NOMO-1 treated with DMSO at 0.1 percent for 48 hours (cell line): ENCODE results near the gene CHCT1.
A peak's percentile ranks its signal among the peaks of the same experiment; 100 is the strongest.
"Not testable (repeated sequence)": the region's sequence is repeated elsewhere in the genome, so short reads cannot be mapped to it uniquely, and the experiment has no call there.

Experiments used
- DNase-seq: peaks from one replicate; lab custom pipeline; 2025; ENCODE audit not compliant: unreplicated experiment; lab: John Stamatoyannopoulos, UW

The CHCT1 gene

GRCh38 chr17:60398227-60398959 lies 23.9 kb upstream of the CHCT1 start:
- peak; percentile 98 for DNase-seq

DNA sequence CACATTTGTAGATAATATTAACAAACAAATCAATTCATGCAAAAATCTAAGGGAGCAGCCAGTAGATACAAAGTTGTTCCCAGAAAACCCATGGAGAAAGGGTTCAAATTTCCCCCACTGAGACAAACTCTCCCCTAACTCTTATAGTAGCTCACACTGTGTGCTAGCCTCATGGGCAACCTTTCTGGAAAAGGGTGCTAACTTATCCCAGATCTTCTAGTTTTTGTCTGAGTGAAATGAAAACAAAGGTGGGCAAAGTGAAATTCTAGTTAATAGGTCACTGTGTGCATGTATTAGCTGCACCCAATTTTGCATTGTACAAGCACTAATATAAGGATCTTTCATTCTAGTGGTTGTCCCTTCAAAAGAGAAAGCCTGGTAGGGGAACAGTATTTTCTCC lies 20.5 kb upstream of the CHCT1 start:
- no peak for DNase-seq

- no peak for DNase-seq
These were observed 18.8 kb upstream of the CHCT1 start for GRCh38 chr17:60403523-60403810.

DNA sequence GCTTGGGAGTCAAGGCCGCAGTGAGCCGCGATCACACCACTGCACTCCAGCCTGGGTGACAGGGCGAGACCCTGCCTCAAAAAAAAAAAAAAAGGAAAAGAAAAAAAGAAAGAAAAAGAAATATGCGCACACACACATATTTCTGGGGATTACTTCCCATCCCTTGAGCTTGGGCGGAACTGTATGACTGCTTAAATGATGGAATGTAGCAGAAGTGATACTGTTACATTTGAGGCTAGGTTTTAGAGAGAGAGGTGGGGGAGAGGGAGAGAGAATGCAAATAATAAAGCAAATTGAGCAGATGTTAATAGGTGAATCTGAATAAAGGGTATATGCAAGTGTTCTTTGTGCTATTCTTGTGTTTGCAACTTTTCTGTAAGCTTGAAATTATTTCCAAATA lies 18.3 kb upstream of the CHCT1 start:
- DNase-seq: no peak

- no peak for DNase-seq
These were observed 15.4 kb upstream of the CHCT1 start for GRCh38 chr17:60406887-60407286.

DNA sequence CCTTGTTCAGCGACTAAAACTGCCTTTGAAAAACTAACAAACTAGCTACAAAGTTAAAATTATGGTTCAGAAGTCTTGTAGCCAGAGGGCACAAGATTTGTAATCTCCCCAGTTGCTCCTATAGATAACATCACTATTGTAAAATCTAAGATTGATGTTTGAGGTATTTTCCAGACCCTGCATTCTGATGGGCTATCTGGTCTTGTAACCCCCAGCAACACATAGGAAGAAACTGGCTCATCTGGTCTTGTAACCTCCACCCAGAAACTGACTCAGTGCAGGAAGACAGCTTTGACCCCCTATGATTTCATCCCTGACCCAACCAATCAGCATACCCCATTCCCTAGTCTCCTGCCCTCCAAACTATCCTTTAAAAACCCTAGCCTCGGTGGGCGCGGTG lies 12.3 kb upstream of the CHCT1 start:
- no peak for DNase-seq

- DNase-seq: no peak
These were observed 9.6 kb upstream of the CHCT1 start for GRCh38 chr17:60412701-60413100.

- DNase-seq: no peak
These were observed 7.1 kb upstream of the CHCT1 start for GRCh38 chr17:60415146-60415545.

- DNase-seq: no peak
These were observed 5.8 kb upstream of the CHCT1 start for GRCh38 chr17:60416368-60416925.

DNA sequence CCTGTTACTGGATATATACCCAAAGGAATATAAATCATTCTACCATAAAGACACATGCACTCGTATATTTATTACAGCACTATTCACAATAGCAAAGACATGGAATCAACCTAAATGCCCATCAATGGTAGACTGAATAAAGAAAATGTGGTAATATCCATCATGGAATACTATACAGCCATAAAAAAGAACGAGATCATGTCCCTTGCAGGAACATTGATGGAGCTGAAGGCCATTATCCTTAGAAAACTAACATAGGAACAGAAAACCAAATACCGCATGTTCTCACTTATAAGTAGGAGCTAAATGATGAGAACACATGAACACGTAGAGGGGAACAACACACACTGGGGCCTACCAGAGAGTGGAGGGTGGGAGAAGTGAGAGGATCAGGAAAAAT lies 3.3 kb upstream of the CHCT1 start:
- not testable (repeated sequence) for DNase-seq

DNA sequence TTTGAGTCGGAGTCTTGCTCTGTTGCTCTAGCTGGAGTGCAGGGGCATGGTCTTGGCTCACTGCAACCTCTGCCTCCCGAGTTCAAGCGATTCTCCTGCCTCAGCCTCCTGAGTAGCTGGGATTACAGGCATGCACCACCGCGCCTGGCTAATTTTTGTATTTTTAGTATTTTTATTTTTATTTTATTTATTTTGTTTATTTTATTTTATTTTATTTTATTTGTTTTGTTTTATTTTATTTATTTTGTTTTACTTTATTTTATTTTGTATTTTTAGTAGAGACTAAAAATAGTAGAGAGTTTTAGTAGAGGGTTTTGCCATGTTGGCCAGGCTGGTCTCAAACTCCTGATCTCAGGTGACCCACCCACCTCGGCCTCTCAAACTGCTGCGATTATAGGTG lies 2.4 kb upstream of the CHCT1 start:
- not testable (repeated sequence) for DNase-seq

DNA sequence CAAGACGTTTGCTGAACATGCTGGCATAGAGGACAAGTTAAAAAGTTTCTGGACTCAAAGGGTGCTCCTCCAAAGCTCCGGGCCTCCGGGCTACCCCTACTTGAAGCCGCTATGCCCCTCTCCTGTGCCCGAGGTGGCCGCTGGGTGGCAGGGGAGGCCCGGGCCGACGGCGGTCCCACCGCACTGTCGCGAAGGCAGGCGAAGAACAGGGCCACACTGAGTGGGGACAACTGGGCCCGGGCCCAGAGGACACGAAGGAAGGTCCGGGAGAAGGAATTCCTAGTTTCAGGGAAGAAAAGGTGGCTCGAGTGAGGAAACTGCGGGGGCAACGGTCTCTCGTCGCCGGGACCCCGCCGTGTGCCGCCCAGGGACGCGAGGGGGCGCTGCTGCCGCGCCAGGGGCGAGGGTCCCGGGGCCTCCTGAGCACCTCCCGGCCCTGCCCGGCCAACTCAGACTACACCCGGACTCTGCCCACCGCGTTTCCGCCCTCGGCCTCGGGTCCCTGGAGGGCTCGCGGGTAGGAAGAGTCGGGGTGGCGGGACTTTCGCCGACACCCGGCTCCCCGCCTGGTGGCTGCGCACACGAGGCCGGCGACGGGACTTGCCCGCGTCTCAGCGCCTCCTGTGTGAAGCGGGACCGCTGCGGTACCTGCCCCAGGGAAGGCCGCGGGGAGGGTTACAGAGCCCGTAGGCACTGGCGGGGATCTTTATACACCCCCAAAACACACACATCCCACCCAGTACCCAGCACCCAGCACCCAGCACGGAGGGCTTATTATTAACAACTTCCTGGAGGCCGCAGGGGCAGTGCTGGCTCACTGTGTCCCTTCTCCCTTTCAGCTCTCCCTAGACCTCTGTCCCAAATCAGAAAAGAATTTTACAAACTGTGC lies 772 bp upstream of the CHCT1 start:
- DNase-seq: peak; percentile 71

- DNase-seq: no peak
These were observed 1.6 kb downstream of the CHCT1 start for GRCh38 chr17:60423865-60424264.

- DNase-seq: no peak
These were observed 3.3 kb downstream of the CHCT1 start for GRCh38 chr17:60425626-60426025.

GRCh38 chr17:60426596-60426995 lies 4.3 kb downstream of the CHCT1 start:
- no peak for DNase-seq

- not testable (repeated sequence) for DNase-seq
These were observed 6.2 kb downstream of the CHCT1 start for GRCh38 chr17:60428491-60428890.

DNA sequence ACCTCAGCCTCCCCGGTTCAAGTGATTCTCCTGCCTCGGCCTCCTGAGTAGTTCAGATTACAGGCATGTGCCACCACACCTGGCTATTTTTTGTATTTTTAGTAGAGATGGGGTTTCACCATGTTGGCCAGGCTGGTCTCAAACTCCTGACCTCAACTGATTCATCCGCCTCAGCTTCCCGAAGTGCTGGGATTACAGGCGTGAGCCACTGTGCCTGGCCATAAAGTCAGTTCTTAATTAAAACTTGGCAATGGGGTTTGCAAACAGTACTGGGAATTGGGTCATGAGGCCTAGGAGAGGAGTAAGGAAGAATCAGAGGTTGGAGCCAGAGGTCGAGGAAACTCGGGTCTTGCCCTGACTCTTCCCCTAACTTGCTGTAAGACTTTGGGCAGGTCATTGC lies 8.3 kb downstream of the CHCT1 start:
- not testable (repeated sequence) for DNase-seq

- not testable (repeated sequence) for DNase-seq
These were observed 11.0 kb downstream of the CHCT1 start for GRCh38 chr17:60433021-60433997.

- DNase-seq: peak; percentile 62
These were observed 13.2 kb downstream of the CHCT1 start for GRCh38 chr17:60435244-60436167.

GRCh38 chr17:60436676-60437075 lies 14.4 kb downstream of the CHCT1 start:
- peak; percentile 21 for DNase-seq
